Stromal cell of bone marrow (primary cell): Measurements from ENCODE around the gene PRSS23.
"Not testable (repeated sequence)": the region's sequence is repeated elsewhere in the genome, so short reads cannot be mapped to it uniquely, and the experiment has no call there.

Experiments
- DNase-seq: peaks from one replicate; pipeline ENCODE4 v3.0.0-alpha.2; 2012; ENCODE audit warnings: low read depth

The PRSS23 gene

GRCh38 chr11:86800076-86800959 lies at the start of gene PRSS23:
PRSS23 (plus strand) TSS chr11:86800542; CDS start chr11:86807644, 7,102 bp downstream.
- DNase-seq = no peak

GRCh38 chr11:86753459-86753858 lies 46.9 kb upstream of the PRSS23 start:
- DNase-seq = no peak

DNA sequence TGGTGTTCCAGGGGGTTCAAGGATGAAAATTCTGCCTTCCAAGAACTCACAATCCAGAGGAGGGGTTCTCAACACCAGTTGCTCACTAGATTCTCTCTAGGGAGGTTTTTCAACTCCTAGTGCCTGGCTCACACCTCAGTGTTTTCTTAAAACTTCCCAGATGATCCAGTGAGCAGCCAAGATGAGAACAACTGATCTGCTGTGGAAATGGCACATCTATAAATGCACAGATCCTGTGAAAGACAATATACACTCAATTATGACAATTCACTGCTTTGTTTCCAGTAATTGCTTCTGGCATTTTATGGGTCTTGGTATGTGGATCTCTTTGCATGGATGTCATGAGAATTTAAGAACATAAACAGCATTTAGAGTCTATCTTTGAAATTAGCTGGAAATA lies 45.2 kb upstream of the PRSS23 start:
- no peak for DNase-seq

GRCh38 chr11:86758171-86758570 lies 42.2 kb upstream of the PRSS23 start:
- no peak for DNase-seq

GRCh38 chr11:86760577-86760976 lies 39.8 kb upstream of the PRSS23 start:
- no peak for DNase-seq

DNA sequence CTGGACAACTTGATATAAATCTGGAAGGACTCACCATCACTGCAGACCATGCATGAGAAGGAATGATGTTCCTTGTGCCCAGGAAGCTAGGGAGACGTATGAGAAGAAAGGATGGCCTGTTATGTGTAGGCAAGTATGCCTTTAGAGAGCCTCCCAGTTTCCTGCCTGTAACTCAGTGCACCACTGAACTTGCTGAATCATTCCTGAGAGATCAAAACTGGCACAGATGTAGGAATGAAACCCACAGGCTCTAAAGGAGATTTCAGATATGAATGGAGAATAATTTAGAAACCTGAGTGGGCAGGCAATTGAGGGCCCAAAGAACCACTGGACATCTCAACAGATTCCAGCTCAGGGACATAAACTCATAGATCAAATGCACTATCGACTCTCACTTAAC lies 38.4 kb upstream of the PRSS23 start:
- DNase-seq = no peak

- no peak for DNase-seq
Observed at GRCh38 chr11:86765203-86765602, 35.1 kb upstream of the PRSS23 start.

DNA sequence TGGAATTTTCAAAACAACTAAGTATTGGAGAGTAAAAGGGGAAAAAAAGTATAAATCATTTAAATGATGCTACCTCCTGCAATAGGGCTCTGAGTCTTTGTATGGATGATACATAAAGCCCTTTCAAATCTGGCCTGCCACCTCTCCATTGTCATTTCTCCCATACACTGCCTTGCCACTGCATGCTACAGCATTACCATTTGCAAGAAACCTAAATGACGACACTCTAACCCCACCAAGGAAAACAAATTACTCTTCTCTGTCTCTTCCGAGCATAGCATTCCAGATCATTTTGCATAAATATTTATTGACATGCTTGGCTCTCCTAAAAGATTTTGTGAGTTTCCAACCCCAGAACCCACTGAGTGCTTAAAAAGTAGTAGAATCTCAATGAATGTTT lies 34.5 kb upstream of the PRSS23 start:
- DNase-seq = no peak

DNA sequence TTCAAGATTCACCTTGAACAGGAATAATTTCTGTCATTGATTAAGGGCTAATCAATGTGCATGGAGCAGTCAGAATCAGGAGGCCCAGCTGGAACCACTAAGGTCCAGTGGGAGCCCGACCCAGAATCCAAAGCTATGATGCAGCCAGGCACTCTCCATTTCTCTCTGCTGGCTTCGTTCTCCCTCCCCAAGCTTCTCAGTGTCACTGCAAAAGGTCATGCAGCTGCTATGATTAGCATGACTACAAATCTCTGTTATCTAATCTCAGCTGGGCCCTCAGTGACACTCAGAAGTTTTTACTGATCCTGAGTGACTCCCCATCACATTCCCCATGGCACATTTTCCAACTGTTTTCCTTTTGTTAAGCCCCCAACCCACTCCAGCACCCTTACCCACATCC lies 31.1 kb upstream of the PRSS23 start:
- no peak for DNase-seq

DNA sequence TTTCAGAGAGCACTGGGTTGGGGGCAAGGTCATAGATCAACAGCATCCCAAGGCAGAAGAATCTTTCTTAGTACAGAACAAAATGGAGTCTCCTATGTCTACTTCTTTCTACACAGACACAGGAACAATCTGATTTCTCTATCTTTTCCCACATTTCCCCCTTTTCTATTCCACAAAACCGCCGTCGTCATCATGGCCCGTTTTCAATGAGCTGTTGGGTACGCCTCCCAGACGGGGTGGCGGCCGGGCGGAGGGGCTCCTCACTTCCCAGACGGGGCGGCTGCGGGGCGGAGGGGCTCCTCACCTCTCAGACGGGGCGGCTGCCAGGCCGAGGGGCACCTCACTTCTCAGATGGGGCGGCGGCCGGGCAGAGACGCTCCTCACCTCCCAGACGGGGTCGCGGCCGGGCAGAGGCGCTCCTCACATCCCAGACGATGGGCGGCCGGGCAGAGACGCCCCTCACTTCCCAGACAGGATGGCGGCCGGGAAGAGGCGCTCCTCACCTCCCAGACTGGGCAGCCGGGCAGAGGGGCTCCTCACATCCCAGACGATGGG lies 29.8 kb upstream of the PRSS23 start:
- not testable (repeated sequence) for DNase-seq

GRCh38 chr11:86772999-86773398 lies 27.3 kb upstream of the PRSS23 start:
- no peak for DNase-seq

DNA sequence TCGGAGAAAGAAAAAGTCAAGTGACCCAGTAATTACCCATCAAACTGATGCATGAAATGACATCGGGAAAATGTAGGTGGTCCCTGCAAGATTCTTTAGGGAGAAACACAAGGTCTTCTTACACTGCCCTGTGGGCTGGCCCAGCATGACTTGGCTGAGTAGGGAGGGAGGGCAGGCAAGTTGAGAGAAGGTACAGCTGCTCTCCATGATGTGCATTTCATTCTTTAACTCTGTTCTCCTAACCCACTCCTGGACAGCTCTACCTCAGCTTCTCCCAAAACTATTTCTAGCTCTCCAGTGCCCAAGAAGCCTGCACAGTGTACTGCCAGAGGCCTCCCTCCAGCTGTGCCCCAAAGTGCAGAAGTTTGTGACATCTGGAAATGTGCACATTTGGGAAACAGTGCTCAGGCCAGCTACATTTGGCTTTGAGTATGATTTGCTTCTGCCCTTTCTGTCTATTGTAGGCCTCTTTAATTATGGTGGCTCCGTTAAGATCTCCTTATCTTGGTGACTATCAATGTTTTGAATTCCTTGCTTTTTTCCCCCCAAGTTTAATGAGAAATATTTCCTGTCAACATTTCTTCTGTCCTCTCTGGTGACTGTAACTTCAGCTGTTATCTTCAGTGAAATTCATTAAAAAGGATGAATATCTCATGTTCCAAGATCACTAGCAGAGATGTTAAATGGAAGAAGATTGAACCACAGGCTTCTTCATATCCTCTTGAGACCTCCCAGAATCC lies 26.7 kb upstream of the PRSS23 start:
- DNase-seq = no peak

DNA sequence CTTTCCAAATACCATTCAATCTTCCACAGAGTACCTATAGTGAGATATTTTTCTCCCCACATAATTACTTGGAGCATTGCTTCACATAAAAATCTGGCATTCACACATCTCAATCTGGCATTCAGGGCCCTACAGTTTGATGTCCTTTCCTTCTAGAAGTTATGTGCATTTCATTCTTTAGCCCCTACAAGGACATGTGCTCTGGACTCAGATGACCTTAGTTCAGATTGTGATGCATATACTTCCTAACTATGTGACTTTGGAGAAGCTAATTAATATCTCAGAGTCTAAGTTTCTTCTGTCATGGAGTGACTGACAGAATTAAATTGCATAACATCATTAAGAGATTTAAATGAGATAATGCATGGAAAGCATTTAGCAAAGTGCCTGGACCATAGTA lies 25.9 kb upstream of the PRSS23 start:
- DNase-seq = no peak

GRCh38 chr11:86775361-86775760 lies 25.0 kb upstream of the PRSS23 start:
- no peak for DNase-seq

DNA sequence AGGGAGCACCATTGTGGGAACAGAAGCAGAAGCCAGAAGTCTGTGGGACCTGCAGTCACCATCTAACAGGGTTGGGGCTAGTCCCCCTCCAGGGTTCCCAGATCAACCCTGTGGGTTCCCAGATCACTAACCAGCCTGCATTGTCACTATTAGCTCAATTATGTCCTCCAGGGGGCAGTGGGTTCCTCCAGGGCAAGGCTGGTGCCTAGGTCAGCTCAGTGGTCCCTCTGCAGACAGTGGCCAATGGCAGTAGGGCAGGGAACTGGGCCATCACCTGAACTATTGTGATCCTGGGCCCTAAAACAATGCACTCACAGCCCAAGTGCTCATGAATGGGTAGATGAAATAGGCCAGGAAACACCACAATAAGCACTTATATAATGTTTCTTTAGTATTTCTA lies 18.8 kb upstream of the PRSS23 start:
- no peak for DNase-seq

DNA sequence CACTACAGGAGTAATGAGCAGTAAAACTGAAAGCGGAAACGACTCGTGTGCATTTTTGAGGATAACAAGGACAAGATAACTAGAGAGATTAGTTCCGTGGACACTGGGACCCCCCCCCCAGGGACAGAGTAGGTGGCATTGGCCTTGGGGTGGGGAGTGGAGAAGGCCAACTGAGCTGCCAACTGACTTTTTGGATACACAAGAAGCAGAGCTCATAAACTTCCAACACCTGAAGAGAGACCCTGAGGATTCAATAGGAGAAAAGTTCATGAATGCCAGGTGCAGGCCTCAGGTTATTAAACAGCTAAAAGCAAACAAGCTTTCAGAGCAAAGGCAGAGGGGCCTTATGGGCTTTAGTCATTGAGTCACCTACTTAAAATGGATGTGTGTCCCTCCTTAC lies 17.6 kb upstream of the PRSS23 start:
- no peak for DNase-seq

- DNase-seq = no peak
Observed at GRCh38 chr11:86783661-86784060, 16.7 kb upstream of the PRSS23 start.

- no peak for DNase-seq
Observed at GRCh38 chr11:86784241-86784681, 16.1 kb upstream of the PRSS23 start.

DNA sequence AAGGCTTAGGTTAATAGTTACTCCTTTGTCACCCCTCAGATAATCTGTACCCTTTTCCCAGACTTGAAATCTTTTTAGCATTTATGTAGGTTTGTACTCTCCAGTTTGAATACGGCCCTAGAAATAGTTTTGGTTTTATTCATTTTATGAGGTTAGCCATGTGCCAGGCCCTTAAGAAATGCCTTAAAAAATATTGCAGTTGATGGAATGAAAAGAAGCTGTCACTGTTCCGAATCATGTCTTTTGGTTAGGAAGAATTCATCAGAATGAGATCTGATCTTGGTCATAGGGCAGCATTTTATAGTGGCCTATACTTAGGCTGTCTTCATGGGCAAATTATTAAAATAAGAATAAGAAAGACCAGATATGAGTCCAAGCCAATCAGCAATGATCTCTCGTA lies 14.8 kb upstream of the PRSS23 start:
- no peak for DNase-seq

DNA sequence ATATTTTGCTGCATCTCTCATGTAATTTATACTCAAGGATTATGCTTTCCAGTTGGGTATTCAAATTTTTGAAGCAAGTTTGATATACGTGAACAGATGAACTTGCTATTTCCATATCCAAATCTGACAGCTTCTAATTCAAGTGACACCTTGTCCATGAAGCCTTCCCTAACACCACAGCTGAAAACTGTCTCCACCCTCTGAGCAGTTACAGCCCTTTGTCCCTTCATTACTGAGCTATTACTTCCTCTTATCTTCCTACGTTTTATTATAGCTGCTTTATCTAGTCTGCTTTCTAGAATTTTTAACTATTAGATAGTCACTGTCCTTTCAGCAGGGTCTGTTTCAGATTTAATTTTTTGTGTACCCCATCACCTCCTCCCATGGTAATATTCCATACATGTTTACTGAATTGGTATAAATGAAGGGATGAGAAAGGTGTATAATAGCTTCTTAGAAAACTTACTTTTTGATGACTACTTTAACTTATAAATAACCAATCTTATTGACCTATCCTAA lies 13.3 kb upstream of the PRSS23 start:
- DNase-seq = no peak

DNA sequence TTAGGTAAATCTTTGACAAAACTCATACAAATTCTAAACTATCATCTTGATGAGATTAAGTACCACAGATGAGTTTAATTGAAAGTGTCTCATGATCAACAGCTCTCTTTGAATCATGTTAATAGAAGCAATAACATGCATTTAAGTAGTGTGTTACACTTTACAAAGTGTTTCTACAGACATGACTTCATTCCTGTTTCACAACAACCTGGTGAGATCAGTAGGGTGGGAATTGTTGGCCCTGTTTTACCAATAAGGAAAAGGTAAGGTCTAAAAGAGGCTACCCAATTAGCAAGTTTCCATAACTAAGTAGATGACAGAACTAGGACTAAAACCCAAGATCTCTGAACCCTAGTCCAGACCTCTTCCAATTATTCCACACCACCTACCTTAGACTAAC lies 12.7 kb upstream of the PRSS23 start:
- no peak for DNase-seq

GRCh38 chr11:86790195-86790725 lies 10.1 kb upstream of the PRSS23 start:
- no peak for DNase-seq
